H9 (cell line): ENCODE measurements around the gene ITSN1. TPM values are rescaled to one million over a fixed set of nuclear protein-coding genes. Genes with fewer than 3 reads are reported as not detected.

Source experiments
- DNase-seq: peaks from one replicate; pipeline ENCODE4 v3.0.0-alpha.2; 2017
- H2AFZ ChIP-seq: one replicate; pipeline ENCODE4 v1.6.1; 2013; ENCODE audit warnings: mild to moderate bottlenecking, low read length, control low read depth, moderate library complexity
- H2AK5ac ChIP-seq: 2 replicates; pipeline ENCODE4 v1.6.1; 2013; ENCODE audit warnings: low read length, control low read depth, mixed read lengths; ENCODE audit not compliant: insufficient read length
- H2BK120ac ChIP-seq: one replicate; pipeline ENCODE4 v1.6.1; 2013; ENCODE audit warnings: low read depth, mild to moderate bottlenecking, low read length, control low read depth, inconsistent platforms; ENCODE audit not compliant: poor library complexity, severe bottlenecking
- H2BK12ac ChIP-seq: 2 replicates; pipeline ENCODE4 v1.6.1; 2013; ENCODE audit warnings: low read length, control low read depth, mixed read lengths, low read depth; ENCODE audit not compliant: insufficient read length
- H2BK15ac ChIP-seq: 2 replicates; pipeline ENCODE4 v1.6.1; 2013; ENCODE audit warnings: low read depth, low read length, control low read depth
- H2BK20ac ChIP-seq: one replicate; pipeline ENCODE4 v1.6.1; 2013; ENCODE audit warnings: low read depth, mild to moderate bottlenecking, low read length, control low read depth, inconsistent platforms; ENCODE audit not compliant: poor library complexity, severe bottlenecking
- H2BK5ac ChIP-seq: 2 replicates; pipeline ENCODE4 v1.6.1; 2013; ENCODE audit warnings: low read length, control low read depth, mixed read lengths; ENCODE audit not compliant: insufficient read length
- H3K14ac ChIP-seq: 2 replicates; pipeline ENCODE4 v1.6.1; 2013; ENCODE audit warnings: low read length, control low read depth; ENCODE audit not compliant: insufficient read depth
- H3K18ac ChIP-seq: 2 replicates; pipeline ENCODE4 v1.6.1; 2013; ENCODE audit warnings: low read depth, mild to moderate bottlenecking, mixed read lengths, low read length, control low read depth; ENCODE audit not compliant: insufficient read length
- H3K23ac ChIP-seq: 2 replicates; pipeline ENCODE4 v1.6.1; 2013; ENCODE audit warnings: low read length, control low read depth, mixed read lengths, low read depth; ENCODE audit not compliant: insufficient read length
- H3K23me2 ChIP-seq: 2 replicates; pipeline ENCODE4 v1.6.1; 2013; ENCODE audit warnings: low read depth, mild to moderate bottlenecking, mixed read lengths, low read length, control low read depth; ENCODE audit not compliant: insufficient read length, poor library complexity, severe bottlenecking
- H3K27ac ChIP-seq: 2 replicates; pipeline ENCODE4 v1.5.1; 2013; ENCODE audit warnings: low read length, control low read depth, mixed read lengths, low read depth; ENCODE audit not compliant: insufficient read length
- H3K27me3 ChIP-seq: 2 replicates; pipeline ENCODE4 v1.6.1; 2013; ENCODE audit warnings: low read length, control low read depth, inconsistent platforms; ENCODE audit not compliant: insufficient read depth
- H3K4ac ChIP-seq: 2 replicates; pipeline ENCODE4 v1.6.1; 2013; ENCODE audit warnings: low read depth, mild to moderate bottlenecking, control low read depth, inconsistent platforms, low read length, moderate library complexity
- H3K4me1 ChIP-seq: 2 replicates; pipeline ENCODE4 v1.6.1; 2013; ENCODE audit warnings: low read length, control low read depth, inconsistent platforms; ENCODE audit not compliant: insufficient read depth
- H3K4me2 ChIP-seq: 2 replicates; pipeline ENCODE4 v1.6.1; 2013; ENCODE audit warnings: low read length, control low read depth, mixed read lengths; ENCODE audit not compliant: insufficient read length, insufficient read depth
- H3K56ac ChIP-seq: 2 replicates; pipeline ENCODE4 v1.6.1; 2013; ENCODE audit warnings: low read depth, mild to moderate bottlenecking, mixed read lengths, low read length, control low read depth; ENCODE audit not compliant: insufficient read length
- H3K79me1 ChIP-seq: 2 replicates; pipeline ENCODE4 v1.6.1; 2013; ENCODE audit warnings: low read depth, mild to moderate bottlenecking, moderate library complexity, low read length, control low read depth, inconsistent platforms; ENCODE audit not compliant: insufficient read depth, poor library complexity, severe bottlenecking
- H3K79me2 ChIP-seq: 2 replicates; pipeline ENCODE4 v1.6.1; 2013; ENCODE audit warnings: low read length, control low read depth, inconsistent platforms; ENCODE audit not compliant: insufficient read depth
- H3K9ac ChIP-seq: 2 replicates; pipeline ENCODE4 v1.6.1; 2013; ENCODE audit warnings: low read length, control low read depth, mixed read lengths; ENCODE audit not compliant: insufficient read length; ENCODE audit errors: extremely low read depth
- H3K9me3 ChIP-seq: one replicate; pipeline ENCODE4 v1.6.1; 2013; ENCODE audit warnings: low read depth, low read length, inconsistent platforms; ENCODE audit not compliant: control insufficient read depth
- H3T11ph ChIP-seq: one replicate; pipeline ENCODE4 v1.6.1; 2013; ENCODE audit warnings: mild to moderate bottlenecking, low read length, control low read depth, inconsistent platforms
- H4K20me1 ChIP-seq: one replicate; pipeline ENCODE4 v1.6.1; 2013; ENCODE audit not compliant: control insufficient read depth, insufficient read length, insufficient read depth
- H4K5ac ChIP-seq: 2 replicates; pipeline ENCODE4 v1.6.1; 2013; ENCODE audit warnings: low read depth, mild to moderate bottlenecking, mixed read lengths, low read length, control low read depth; ENCODE audit not compliant: insufficient read length
- H4K8ac ChIP-seq: replicated peaks from 2 replicates; pipeline ENCODE4 v1.6.1; 2013; ENCODE audit warnings: low read length, control low read depth, mixed read lengths, low read depth; ENCODE audit not compliant: insufficient read length
- H4K91ac ChIP-seq: 2 replicates; pipeline ENCODE4 v1.6.1; 2013; ENCODE audit warnings: low read depth, mild to moderate bottlenecking, moderate library complexity, mixed read lengths, low read length, control low read depth; ENCODE audit not compliant: insufficient read length
- H3K27ac Mint-ChIP-seq, 3 experiments: 2 replicates in 2 of 3; 3 replicates in 1 of 3; pipeline ENCODE4 v1.8.0; 2020 to 2021; ENCODE audit warnings: mixed read lengths in 3 of 3, mild to moderate bottlenecking in 1 of 3, moderate library complexity in 1 of 3
- H3K27me3 Mint-ChIP-seq: 2 replicates; pipeline ENCODE4 v1.8.0; 2021; ENCODE audit warnings: low read depth, mild to moderate bottlenecking, moderate library complexity, mixed read lengths
- H3K36me3 Mint-ChIP-seq, 3 experiments: 2 replicates in 2 of 3; 3 replicates in 1 of 3; pipeline ENCODE4 v1.8.0; 2020 to 2021; ENCODE audit warnings: low read depth in 3 of 3, mixed read lengths in 3 of 3; ENCODE audit not compliant: insufficient read depth in 1 of 3
- H3K4me1 Mint-ChIP-seq, 2 experiments: 2 replicates each; pipeline ENCODE4 v1.8.0; 2020; ENCODE audit warnings: mixed read lengths in 2 of 2
- H3K4me3 Mint-ChIP-seq, 2 experiments: 2 replicates in 1 of 2; 3 replicates in 1 of 2; pipeline ENCODE4 v1.8.0; 2020 to 2021; ENCODE audit warnings: mild to moderate bottlenecking in 2 of 2, mixed read lengths in 2 of 2, moderate library complexity in 1 of 2
- H3K9me3 Mint-ChIP-seq, 2 experiments: 2 replicates in 1 of 2; 3 replicates in 1 of 2; pipeline ENCODE4 v1.8.0; 2020; ENCODE audit warnings: mild to moderate bottlenecking in 2 of 2, mixed read lengths in 2 of 2, moderate library complexity in 1 of 2
- CTCF ChIP-seq: fragments of 200-600 bp; sonication (generic); conservative IDR thresholded peaks from 3 replicates; pipeline ENCODE4 v1.8.0; 2021; ENCODE audit warnings: antibody characterized with exemption, mild to moderate bottlenecking
- WGBS: extraction: QIAGEN DNeasy Blood & Tissue Kit; methylation state at CpG from one replicate; pipeline ENCODE4 v1.1.7; 2013; ENCODE audit warnings: missing lambda C conversion rate, low lambda C conversion rate, mixed read lengths; ENCODE audit not compliant: insufficient read length; ENCODE audit errors: extremely low coverage; 5-methylcytosine and 5-hydroxymethylcytosine counted together
- total RNA-seq: library from RNA; stranded (reverse); gene quantifications from 2 replicates; pipeline ENCODE4 v1.2.1, GENCODE V29; 2021

Gene ITSN1
- total RNA-seq, 1 experiment from 2014 or later: 94.2 TPM

DNA sequence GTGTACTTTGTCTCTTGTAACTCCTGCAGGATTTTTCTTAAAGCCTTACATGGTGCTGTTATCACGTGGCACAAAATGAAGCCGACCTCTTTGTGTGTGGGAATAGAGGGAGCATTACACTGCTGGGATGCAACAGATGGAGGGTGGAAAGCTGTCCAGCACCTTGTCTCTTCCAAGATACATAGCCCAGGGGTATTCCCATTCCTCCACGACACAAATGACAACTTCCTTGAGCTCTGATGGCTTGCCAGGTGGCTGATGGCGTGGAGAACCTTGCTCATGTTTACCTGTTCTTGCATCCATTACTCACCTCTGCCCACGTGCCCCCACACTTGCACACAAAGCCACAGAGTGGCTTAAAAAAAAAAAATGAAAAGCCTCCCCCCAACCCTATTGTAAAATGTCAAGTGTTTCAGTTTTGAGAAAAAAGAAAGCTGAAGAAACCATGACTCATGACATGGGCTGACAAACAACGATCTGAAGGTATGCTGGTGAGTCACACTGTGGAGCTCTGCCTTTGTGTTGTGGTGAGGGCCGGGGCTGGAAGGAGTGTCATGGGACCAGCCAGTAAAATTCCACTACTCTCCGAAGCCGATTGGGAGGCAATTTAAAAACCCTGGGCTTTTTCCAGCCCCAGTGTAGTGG is 305.3 kb downstream of the ITSN1 start:
- H3K4me1 ChIP-seq: peaks cover 15% of the 10 kb centered on the region; the same call in 1 of the 2 replicates
- H2BK20ac ChIP-seq: peak overlapping the region; percentile 76
- H3K9ac ChIP-seq: peak overlapping the region; percentile 9
- H3K56ac ChIP-seq: no peak overlapping the region
- H4K91ac ChIP-seq: peak overlapping the region; percentile 87
- H3K27ac ChIP-seq: peak overlapping the region; percentile 90
- H3T11ph ChIP-seq: peak overlapping the region; percentile 46
- no peak overlapping the region for H3K23ac ChIP-seq
- DNase-seq: peak; percentile 91
- peak overlapping the region; percentile 79 for H2AFZ ChIP-seq
- peak overlapping the region; percentile 36 for H4K8ac ChIP-seq
- H3K79me1 ChIP-seq: no peaks in the 10 kb centered on the region
- TF ChIP-seq CTCF: no peak
- Mint-ChIP-seq H3K36me3 (peaks cover 4 to 18% (median 14%) of the 10 kb centered on the region in 3 experiments; a peak in 6 of 7 replicates), H3K9me3 (peaks cover 4 to 11% of the 10 kb centered on the region in 2 experiments; a peak in 4 of 5 replicates), H3K4me3 (peak overlapping the region; percentile 44 to 65; a peak in 4 of 5 replicates), H3K27ac (peak overlapping the region; percentile 90 to 98 (median 97)), H3K4me1 (peaks cover 29 to 31% of the 10 kb centered on the region in 2 experiments), H3K27me3 (peaks cover 6% of the 10 kb centered on the region)
- WGBS: no CpG with 5 or more reads among the region's 9 CpGs
- peak overlapping the region; percentile 87 for H3K14ac ChIP-seq
- no peaks in the 10 kb centered on the region for H4K20me1 ChIP-seq
- peak overlapping the region; percentile 47 for H2AK5ac ChIP-seq
- no peak overlapping the region for H2BK15ac ChIP-seq
- peak overlapping the region; percentile 95 for H4K5ac ChIP-seq
- peak overlapping the region; percentile 79 for H2BK120ac ChIP-seq
- H2BK12ac ChIP-seq: peak overlapping the region; percentile 95
- H3K23me2 ChIP-seq: peaks cover 3% of the 10 kb centered on the region
- H3K27me3 ChIP-seq: no peaks in the 10 kb centered on the region
- peak overlapping the region; percentile 27 for H3K4me2 ChIP-seq
- H3K18ac ChIP-seq: peak overlapping the region; percentile 87
- no peaks in the 10 kb centered on the region for H3K9me3 ChIP-seq
- H3K79me2 ChIP-seq: no peaks in the 10 kb centered on the region
- peak overlapping the region; percentile 70 for H2BK5ac ChIP-seq
- H3K4ac ChIP-seq: peak overlapping the region; percentile 44; the same call in 1 of the 2 replicates
